HG02763 (cell line): ENCODE measurements around the gene NF2.

Source experiments
- ATAC-seq: cut with Tn5 transposase; IDR thresholded peaks from one replicate; pipeline ENCODE4 v1.9.1; 2021; ENCODE audit warnings: mild to moderate bottlenecking, moderate library complexity; ENCODE audit not compliant: unreplicated experiment

The NF2 gene

DNA sequence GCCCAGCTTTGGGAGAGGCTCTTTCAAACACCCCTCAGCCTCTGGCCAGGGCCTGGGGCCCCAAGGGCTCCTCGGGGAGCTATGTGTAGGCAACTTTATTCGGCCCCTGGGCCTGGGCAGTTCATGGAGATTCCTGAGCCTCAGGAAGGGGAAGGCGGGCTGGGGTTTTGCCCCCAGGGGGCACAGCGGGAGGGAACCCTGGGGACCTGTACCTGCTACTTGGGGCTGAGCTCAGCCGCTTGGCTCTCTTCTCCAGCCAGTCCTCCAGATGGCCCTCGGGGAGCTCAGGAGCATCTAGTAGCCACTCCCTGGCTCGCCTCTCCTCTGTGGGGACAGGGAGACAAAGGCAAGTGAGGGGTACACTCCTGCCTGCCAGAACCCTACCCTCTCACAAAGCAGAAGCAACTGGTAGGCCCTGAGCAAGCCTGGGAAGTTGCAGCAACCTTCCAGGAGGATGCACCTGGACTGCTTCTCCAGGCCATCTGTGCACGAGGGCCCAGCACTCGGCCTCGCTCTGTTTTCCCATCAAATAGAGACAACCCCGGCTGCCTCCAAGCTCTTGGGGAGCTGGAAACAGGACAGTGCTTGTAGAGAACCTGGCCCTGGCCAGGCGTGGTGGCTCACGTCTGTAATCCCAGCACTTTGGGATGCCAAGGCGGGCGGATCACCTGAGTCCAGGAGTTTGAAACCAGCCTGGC lies 134.8 kb downstream of the NF2 start:
- no peak for ATAC-seq

- ATAC-seq, result no peak
Observed at GRCh38 chr22:29739346-29739875, 136.0 kb downstream of the NF2 start.

DNA sequence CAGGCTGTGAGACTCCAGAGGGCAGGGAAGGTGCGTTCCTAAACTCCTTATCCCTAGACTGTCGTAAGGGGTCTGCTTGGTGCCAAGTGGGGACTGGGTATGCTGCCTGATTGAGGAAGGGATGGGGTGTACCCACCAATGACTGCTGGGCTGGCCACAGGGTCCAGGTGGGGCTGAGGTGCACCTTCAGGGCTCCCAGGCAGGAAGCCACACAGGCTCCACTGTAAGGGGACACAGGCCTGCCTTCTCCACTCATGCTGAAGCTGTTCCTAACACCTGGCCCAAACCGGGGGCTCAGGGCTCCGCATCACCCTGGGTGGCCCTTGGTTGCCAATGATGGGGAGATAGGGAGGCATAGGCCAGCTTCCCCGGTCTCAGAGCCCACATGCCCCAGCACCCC lies 136.8 kb downstream of the NF2 start:
- no peak for ATAC-seq

DNA sequence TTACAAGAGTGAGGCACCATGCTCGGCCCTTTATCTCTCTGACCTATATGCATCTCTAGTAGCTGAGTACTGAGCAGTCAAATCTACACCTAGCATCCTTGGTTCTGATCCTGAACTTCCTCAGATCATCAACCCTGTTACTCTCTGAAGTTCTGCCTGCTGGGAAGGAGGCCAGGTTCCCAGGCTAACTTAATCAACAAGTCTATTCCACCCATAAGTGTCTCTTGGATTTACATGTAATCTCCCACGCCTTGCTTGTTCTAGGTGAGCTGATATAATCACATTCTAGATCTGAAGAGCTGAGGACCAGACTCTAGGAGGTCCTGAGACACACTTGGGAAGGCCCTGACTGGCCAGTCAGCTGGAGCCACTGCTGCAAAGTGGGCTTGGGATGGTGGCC lies 138.5 kb downstream of the NF2 start:
- ATAC-seq, result no peak

- ATAC-seq, result no peak
Observed at GRCh38 chr22:29742326-29742725, 138.9 kb downstream of the NF2 start.

DNA sequence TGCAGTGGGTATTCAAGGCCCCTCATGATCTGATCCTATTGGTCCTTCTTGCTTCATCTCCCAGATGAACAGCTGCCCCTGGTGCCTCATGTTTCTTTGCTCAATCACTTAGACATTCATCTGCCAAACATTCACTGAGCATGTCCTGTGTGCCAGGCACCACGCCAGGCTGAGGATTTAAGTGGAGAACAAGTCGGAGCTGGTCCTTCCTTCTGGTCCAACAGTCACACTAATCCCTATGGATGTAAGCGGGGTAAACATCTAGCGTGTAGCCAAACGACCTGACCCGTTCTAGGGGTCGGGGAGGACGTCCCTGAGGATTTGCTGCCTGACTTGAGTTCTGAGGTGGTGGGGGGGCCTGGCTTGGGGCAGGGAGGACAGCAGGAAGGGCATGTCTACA lies 141.5 kb downstream of the NF2 start:
- ATAC-seq, result no peak

DNA sequence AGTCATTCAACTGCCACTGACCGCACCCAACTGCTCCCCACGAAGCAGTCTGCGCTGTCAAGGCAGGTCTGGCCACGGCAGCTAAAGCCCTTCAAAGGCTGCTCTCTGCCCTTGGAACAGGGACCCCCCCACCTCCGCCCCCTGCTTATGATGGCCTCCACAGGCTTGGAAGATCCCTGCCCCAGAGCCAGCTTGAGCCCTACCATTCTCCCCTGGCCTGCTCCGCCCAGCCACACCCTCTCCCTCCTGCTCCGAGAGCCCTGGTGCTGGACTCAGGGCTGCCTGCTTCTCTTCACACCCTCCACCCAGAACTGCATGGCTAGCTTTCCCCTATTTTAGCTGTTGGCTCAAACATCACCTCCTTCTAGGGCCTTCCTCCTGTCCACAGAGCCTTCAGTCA lies 144.4 kb downstream of the NF2 start:
- no peak for ATAC-seq
